NCI-H2171 treated with DMSO at 0.1 percent for 48 hours (cell line): ENCODE data around the gene BGN.

Source experiments
- DNase-seq: peaks from one replicate; lab custom pipeline; 2025; lab: John Stamatoyannopoulos, UW

Gene BGN

DNA sequence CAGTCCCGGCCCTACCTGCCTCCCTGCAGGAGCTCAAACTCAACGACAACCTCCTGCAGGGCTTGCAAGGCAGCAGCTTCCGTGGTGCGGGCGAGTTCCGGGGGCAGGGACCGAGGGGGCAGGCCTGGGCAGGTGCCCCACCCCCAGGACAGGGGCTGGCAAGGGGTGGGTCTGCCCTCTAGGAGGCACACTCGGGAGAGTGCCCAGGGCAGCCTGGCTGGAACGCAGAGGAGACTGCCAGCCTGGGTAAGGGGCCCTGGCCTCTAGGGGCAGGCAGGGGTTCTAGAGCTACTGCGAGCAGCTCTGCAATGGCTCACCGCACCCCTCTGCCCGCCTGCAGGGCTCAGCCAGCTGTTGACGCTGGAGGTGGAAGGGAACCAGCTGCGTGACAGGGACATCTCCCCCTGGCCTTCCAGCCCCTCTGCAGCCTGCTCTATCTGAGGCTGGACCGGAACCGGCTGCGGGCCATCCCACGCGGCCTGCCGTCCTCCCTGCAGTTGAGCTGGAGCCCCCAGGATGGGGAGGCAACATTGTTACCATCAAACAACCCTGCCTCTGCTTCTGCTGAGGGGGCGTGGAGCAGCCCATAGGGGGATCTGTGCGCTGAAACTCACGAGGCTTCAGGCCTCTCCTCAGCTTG is 12.3 kb upstream of the BGN start:
- no peak for DNase-seq

DNA sequence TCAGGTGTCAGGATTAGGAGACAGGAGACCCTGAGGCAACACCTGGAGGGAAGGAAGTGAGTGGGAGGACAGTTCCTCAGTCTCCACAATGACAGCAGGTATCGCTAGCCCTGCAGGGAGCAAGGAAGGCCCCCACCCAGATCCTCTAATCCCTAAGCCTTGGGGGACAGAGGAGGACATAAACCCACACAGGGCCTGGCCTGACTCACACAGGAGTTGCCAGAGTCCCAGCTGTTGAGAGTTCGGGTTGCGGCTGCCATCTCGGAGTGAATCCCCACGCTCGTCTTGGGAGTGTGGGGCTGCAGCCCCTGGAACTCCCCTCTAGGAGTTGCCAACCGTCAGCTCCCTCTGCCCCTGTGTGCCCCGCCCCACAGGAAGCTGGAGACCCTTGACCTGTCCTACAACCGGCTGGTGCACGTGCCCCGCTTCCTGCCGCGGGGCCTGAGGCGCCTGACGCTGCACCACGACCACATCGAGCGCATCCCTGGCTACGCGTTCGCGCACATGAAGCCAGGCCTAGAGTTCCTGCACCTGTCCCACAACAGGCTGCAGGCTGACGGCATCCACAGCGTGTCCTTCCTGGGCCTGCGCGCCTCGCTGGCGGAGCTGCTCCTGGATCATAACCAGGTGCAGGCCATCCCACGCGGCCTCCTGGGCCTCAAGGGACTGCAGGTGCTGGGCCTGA is 9.2 kb upstream of the BGN start:
- DNase-seq: no peak

DNA sequence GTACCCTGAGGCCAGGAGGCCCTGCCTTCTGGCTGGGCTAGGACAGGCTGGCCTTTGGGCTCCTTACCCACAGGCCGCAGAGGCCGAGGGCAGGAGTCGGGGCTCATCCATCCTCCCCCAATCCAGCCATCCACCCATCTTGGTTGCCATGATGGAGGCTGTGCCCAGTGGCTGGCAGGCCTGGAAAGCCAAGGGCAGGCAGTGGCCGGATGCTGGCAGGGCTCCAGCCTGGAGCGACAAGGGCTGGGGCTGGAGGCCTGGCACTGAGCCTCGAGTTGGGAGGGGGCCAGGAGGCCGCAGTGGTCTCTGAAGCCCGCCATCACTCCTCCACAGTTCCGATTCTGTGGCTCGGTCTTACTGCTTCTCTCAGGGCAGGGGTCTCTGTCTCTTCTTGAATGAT is 8.6 kb upstream of the BGN start:
- DNase-seq: no peak

DNA sequence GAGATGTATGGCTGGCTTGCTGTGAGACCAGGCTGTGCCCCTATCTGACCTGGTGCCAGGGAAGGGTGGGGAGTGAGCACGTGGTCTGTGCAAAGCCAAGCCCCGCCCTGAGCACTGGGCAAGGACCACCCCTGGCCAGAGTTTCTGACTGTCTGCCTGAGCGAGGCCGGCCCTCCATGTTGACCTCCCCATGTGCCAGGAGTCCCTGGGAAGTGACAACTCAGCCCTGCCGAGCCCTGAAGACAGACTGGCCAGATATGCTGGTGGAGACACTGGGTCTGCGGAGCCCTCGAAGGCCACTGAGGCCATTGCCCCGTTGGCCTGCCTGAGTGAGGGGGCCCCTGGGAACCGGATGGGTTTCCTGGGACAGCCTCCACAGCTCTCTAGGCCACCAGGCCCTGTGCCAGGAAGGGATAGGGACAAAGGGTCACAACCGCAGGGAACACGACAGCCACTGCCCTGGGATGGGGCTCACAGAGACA is 7.1 kb upstream of the BGN start:
- no peak for DNase-seq

DNA sequence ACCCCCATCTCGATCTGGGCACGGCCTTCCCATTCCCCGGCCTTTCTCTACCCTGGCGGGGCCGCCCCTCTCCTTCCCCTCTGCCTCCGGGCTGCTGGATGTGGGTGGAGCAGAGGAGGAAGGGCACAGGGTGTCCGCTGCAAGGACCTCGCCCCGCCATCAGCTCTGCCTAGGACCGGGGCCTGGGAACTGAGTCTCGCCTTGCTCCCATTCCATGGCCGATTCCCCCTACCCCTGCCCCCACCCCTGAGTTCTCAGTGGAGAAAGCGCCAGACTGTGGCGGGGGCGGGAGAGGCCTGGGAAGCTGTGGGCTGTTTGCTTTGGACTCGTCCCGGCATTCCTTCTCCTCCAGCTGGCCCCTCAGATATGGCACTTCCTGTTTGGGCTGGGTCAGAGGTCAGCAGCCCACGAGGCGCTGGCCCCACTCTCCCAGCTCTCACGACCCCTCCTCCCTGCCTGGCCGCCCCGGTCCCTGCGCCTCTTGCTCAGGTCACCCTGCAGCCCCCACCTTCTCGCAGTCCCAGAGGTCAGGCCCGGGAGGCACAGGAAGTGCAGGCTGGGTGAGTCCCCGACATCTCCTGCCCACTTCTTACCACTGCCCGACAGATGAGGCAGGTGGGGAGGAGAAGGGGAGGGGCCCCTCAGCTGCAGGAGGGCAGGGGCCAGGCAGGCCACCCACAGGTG is 6.4 kb upstream of the BGN start:
- DNase-seq: no peak

DNA sequence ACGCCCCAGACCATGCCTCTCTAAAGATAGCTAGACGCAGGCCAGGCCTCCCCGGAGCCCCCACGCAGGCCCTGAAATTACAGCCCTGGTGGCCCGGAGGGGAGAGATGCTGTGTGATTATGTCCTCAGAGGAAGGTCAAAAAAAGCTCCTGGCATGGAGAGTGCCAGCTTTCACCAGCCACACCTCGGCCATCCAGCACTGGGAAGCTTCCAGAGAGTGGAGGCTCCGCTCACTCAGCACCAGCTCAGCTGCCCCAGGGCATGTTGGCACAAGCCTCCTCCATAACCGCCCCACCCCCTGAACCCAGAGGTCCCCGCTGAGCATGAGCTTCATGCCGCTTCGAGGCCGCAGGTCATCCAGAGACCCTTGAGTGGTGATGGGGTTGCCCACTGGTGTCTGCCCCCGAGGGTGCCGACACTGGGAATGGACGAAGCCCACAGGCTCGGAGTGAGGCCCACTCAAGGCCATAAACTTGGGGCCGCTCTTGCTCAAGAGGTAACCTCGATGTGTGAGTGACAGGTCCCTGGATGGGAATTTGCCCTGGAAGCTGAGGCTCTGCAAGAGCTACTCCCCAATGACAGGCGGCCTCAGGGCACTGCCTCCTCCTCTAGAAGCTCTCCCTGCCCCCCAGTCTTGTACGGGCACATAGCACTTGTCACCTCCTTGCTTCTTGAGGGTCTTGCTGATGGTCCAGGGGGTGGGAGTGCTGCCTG is 4.4 kb upstream of the BGN start:
- DNase-seq: no peak

DNA sequence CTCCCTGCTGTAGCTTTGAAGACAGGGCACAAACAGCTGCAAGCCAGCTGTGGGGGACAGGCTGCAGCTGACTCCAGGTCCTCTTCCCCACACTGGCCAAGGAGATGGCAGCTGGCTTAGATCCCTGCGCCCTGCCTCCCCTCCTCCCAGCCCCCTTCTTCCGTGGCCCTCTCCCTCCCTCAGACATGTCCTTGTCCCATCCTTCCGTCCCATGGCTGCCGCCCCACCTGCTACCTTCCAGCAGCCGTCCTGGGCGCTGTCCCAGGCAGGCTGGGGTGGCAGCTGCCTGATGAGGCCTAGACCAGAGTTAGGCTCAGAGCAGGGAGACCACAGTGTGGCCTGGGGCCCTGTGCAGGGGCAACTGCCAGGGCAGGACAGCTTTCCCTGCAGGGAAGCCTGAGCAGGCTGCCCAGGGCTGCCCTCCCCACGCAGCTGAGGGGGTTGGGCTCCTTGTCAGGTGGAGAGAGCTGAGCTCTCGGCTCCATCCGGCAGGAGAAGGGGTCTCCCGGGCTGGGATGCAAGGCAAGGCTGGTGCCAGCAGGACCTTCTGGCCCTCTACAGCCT is 3.3 kb upstream of the BGN start:
- no peak for DNase-seq

DNA sequence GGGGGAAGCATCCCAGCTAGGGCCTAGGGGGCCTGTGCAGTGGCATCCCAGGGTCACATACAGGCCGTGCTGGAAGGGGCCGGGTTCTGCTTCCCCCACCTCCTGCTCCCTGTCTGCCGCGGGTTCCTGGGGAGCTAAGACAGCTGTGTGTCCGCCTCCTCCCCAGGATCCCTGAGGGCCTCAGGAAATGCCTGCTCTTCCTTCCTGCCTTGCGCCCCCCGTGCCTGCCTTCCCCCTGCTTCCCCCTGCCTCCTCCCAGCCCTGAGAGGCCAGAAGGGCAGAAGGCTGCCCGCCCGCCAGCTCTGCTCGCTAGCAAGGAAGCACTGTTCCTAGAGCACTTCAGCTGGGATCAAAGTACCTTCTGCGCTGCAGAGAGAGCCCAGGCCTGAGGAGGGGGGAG is 2.9 kb upstream of the BGN start:
- DNase-seq: no peak

DNA sequence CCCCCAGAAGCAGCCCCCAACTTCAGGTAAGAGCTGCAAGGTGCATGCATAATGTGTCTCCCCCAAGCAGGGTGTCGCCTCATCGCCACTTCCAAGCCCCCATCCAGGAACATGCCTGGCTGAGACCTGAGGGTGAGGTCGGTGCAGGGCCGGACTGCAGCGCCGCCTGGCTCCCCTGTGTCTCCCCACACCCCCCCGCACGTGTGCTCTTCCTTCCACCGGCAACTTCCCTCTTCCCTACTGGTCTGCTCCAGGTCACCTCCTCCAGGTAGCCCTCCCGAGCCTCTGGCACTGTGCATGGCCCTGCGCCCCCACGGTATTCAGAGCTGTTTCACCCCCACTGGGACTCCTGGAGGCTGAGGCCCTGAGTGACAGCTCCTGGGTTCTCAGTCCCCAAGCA is 2.2 kb upstream of the BGN start:
- no peak for DNase-seq

DNA sequence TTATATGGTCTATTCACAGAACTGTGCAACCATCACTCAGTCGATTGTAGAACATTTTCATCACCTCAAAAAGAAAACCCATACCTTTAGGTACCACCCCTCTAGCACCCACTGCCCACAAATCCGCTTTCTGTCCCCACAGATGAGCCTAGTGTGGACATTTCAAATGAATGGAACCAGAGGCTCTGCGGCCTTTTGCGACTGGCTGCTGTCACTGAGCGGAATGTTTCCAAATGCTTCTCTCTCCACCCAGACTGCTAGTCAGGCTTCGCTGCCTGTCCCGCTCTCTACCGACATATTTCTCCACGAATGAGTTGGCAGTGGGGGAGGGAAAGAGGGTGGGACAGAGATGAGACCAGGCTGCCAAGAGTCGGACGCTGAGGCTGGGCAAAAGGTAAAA is 1.7 kb upstream of the BGN start:
- DNase-seq: no peak

DNA sequence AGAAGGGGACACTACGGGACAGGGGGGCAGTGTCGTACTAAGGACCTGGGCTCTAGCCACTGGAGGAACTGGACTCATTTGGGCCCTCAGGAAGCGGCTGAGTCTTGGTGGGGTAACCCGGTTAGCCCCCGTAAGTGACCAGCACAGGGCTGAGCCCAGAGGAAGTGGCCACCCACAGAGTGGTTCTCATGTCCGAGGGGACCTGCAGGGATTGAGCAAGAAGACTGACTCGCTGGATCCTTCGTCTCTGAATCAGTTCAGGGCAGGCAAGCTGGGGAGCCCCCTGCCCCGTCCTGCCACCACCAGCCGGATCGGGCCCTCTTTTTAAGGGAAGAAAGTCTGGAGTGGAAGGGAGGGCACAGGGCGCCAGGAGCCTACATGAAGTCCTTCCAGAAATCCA is 719 bp upstream of the BGN start:
- DNase-seq: no peak

DNA sequence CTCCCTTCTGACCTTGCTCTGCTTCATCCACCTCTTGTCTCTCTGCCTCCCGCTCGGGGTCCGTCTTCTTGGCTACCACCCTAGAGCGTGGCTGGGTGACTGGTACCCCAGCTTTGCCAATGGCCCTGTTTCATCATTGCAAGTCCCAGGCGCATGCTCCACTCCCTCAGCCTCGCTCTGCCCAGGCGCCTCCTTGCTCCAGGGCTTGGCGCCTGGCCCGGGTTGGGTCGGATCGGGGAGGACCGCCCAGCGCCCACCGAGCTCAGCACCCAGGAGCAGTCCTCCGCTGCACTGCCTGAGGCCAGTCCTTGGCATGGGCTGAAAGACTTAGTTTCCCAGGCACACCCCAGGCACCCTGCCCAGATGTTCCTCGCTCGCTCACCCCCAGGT is 577 bp downstream of the BGN start:
- no peak for DNase-seq

DNA sequence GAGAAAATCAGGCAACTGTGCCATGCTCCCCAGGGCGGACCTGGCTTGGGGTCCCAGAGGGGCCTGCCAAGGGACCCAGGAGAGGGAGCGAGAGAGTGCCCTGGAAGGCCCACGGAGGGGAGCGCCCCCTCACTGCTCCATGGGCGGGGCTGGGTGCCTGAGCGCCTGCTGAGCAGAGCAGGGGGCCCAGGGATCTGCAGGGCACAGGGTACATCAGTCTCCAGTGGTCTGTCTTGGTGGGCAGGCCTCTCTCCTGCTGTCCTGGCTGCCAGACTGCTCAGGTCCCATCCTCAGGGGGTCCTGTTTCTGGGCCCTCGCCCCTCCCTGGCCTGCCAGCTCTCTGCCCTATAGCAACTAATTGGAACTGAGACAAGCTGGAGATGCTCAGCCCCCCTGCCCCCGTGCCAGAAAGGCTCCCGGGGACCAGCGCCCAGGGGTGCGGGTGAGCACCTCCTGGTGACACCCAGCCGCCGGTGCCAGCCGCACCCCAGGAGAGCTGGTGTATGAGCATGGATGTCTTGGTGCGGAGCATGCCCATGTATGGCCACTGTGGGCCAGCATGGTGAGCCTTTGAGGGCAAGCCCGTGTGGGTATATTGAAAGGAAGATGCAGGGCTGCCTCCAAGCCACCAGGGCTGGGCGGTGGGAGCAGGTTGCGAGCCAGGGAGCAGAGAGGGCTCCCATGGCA is 1.3 kb downstream of the BGN start:
- DNase-seq: no peak

DNA sequence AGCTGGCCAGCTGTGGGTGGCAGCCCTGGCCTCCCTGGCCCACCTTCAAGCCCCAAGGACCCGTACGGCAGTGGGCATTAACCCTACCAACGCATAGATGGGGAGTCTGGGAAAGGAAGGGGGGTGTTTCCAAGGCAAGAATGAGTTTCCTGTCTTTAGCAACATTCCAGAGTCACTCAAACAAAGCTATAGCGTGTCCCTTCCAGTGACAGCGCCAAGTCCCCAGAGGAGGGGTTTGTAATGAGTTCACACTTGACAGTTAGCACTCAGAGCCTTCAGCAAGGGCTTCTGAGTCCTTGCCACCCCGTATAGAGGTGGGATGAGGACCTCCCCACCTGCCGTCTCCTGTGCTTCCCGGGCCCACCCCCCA is 1.8 kb downstream of the BGN start:
- DNase-seq: no peak

DNA sequence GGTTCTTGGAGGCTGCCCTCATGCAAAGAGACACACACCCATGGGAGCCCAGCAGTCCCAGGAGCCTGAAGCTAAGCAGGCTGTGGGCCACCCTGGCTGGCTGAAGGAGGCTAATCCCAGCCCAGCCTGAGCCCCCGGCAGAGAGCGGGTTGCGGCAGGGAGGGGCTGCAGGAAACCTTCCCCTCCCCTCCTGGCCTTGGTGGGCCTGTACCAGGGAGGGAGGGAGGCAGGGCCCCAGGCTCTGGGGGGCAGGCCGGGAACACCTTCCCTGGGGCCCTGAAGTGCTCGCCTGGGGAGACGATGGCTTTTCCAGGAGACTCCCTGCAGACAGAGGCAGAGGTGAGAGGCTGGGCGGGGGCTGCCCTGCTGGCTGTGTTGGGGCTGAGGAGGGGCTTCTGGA is 3.7 kb downstream of the BGN start:
- DNase-seq: no peak

DNA sequence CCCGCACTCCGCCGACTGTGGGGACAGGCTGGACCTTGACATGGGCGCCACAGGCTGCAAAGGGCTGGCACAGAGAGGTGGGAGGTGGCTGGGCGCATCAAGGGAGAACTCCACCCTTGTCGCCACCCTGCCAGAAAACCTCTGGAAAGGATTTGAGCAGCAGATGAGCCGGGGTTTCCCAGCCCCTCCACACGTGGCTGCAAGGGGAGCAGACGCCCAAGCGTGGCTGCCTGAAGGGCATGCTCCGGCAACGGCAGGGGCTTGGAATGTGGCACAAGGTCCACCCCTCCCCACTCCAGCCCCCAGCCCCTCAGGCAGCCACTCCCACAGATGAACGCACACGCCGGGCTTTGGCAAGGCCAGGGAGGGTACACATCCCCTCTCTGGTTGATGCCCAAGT is 4.6 kb downstream of the BGN start:
- DNase-seq: no peak

DNA sequence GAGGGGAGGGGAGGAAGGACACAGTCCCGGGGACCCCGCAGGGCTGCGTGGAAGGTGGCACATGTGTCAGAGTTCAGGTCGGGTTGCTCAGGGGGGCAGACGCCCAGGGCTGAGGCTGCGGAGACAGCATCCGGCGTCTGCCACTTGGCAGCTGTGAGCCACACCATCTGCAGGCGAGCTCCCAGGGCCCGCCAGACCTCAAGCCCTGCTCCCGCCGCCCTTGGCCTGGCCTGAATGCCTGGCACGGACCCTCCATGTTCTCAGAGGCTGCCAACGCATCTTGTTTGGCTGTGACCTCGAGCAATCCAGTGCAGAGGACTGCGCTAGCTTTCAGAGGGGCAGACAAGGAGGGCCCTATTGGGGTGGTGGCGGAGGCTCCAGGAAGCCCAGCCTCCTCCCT is 5.1 kb downstream of the BGN start:
- peak; percentile 17 for DNase-seq

DNA sequence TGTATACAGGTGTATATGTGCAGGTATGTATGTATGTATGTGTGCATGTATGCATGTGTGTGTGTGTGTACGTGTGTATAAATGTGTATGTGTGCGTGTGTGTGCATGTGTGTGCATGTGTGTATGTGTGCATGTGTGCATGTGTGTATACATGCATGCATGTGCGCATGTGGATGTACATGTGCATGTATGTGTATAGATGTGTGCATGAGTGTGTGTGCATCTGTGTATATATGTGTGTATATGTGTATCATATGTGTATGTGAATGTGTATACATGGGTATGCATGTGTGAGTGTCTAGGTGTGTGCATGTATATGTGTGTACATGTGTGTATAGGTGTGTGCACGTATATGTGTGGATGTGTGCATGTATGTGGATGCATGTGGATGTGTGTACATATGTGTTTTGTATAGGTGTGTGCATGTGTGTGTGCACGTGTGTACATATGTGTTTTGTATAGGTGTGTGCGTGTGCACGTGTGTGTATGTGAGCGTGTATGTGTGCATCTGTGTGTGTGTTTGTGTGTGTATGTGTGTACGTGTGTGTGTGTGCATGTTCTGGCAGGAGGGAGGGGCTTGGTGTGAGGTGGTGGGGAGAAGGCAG is 6.0 kb downstream of the BGN start:
- DNase-seq: no peak

DNA sequence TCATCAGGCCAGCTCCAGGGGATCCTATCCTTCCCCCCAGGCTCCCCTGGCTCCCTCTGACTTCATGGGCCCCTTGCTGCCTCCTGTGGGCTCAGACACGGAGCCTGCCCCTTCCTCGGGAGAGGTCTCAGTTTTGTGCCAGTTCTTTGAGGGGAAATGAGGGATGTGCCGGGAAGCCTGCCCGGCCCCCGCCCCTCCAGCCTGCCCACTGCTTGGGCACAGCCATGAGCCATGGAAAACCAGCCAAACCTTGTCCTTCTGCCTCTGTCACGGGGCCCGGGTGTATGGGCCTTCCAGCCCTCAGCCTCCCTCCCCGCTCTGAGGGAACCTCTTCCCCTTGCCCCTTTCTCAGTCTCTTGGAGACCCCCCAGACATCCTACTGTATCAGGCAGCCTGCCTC is 6.8 kb downstream of the BGN start:
- DNase-seq: no peak

DNA sequence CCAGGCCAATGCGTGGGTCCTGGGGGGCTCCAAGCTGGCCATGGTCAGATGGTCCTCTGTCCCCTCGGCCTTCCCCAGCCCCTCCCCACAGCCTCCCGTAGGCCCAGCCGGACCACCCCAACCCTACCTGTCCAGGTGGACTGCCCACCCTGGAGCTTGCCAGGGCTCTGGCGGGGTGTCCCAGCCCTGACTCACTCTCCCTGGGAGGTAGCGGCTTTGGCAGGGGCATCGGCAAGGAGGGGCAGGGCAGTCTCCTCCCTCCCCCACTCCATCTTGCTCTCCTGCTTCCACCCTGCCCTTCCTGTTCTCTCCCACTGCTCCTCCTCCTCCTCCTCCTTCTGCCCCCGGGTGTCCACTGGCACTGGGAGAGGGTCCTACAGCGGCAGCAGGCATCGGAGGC is 7.4 kb downstream of the BGN start:
- no peak for DNase-seq

DNA sequence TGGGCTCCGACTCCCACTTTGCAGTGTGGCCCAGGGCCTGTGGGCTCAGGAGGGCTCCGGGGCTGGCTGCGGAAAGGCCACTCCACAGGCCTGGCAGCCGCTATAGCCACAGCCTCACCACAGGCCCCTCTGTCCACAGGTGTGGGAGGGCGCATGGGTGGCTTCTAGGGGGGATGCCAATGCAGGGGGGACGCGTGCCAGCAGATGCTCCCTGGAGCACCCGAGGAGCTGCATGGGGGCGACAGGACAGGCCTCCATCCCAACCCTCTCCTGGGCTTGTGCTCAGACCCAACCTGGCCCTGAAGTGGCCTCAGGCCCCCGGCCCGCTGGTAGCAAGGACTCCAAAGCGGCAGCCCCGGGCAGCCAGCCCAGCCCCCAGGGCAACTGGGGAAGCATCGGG is 8.0 kb downstream of the BGN start:
- DNase-seq: no peak
